Activated T-cell treated with anti-CD3 and anti-CD28 coated beads, Interleukin-2, amount 50 U/mL, for 48 hours (primary cell): Measurements from ENCODE around the gene CDC73.
"Not testable (repeated sequence)": the region's sequence is repeated elsewhere in the genome, so short reads cannot be mapped to it uniquely, and the experiment has no call there.

Experiments used
- DNase-seq, 2 experiments: peaks; one replicate each; pipeline ENCODE4 v3.0.0-alpha.2; 2020

Gene CDC73

GRCh38 chr1:193237381-193237978 is 115.6 kb downstream of the CDC73 start:
- DNase-seq: no peak

GRCh38 chr1:193240609-193241008 is 118.8 kb downstream of the CDC73 start:
- no peak for DNase-seq

GRCh38 chr1:193241132-193241827 is 119.4 kb downstream of the CDC73 start:
- peak in 1 of 2 experiments; percentile 25 for DNase-seq

- DNase-seq: no peak
Measured at GRCh38 chr1:193242000-193242399, 120.2 kb downstream of the CDC73 start.

- no peak for DNase-seq
Measured at GRCh38 chr1:193249187-193249586, 127.4 kb downstream of the CDC73 start.

GRCh38 chr1:193251950-193252349 is 130.1 kb downstream of the CDC73 start:
- DNase-seq: no peak

GRCh38 chr1:193256019-193256418 is 134.2 kb downstream of the CDC73 start:
- DNase-seq: no peak

GRCh38 chr1:193259636-193260035 is 137.8 kb downstream of the CDC73 start:
- DNase-seq: no peak

- DNase-seq: no peak
Measured at GRCh38 chr1:193260056-193260745, 138.4 kb downstream of the CDC73 start.

- DNase-seq: no peak
Measured at GRCh38 chr1:193260896-193261295, 139.1 kb downstream of the CDC73 start.

- DNase-seq: no peak
Measured at GRCh38 chr1:193262661-193263060, 140.8 kb downstream of the CDC73 start.

GRCh38 chr1:193264313-193265065 is 142.7 kb downstream of the CDC73 start:
- DNase-seq: no peak

GRCh38 chr1:193265716-193266115 is 143.9 kb downstream of the CDC73 start:
- DNase-seq: no peak

GRCh38 chr1:193266794-193267193 is 145.0 kb downstream of the CDC73 start:
- not testable (repeated sequence) for DNase-seq

- no peak for DNase-seq
Measured at GRCh38 chr1:193270996-193271395, 149.2 kb downstream of the CDC73 start.

- DNase-seq: no peak
Measured at GRCh38 chr1:193275773-193276172, 153.9 kb downstream of the CDC73 start.

GRCh38 chr1:193278968-193279367 is 157.1 kb downstream of the CDC73 start:
- no peak for DNase-seq

- no peak for DNase-seq
Measured at GRCh38 chr1:193281894-193282293, 160.1 kb downstream of the CDC73 start.

GRCh38 chr1:193283016-193283415 is 161.2 kb downstream of the CDC73 start:
- DNase-seq: no peak

- no peak for DNase-seq
Measured at GRCh38 chr1:193284219-193284618, 162.4 kb downstream of the CDC73 start.

- no peak for DNase-seq
Measured at GRCh38 chr1:193285641-193286040, 163.8 kb downstream of the CDC73 start.

- DNase-seq: not testable (repeated sequence)
Measured at GRCh38 chr1:193288548-193289080, 166.8 kb downstream of the CDC73 start.

- no peak for DNase-seq
Measured at GRCh38 chr1:193293726-193294125, 171.9 kb downstream of the CDC73 start.
